NCI-H82 treated with DMSO at 0.1 percent for 48 hours (cell line): ENCODE measurements around the gene ANP32E.

Experiments
- DNase-seq: peaks from one replicate; lab custom pipeline; 2025; ENCODE audit not compliant: unreplicated experiment; lab: John Stamatoyannopoulos, UW

Gene ANP32E

GRCh38 chr1:150171801-150172200 lies 64.1 kb downstream of the ANP32E start:
- no peak for DNase-seq

- DNase-seq = no peak
These were observed 66.8 kb downstream of the ANP32E start for GRCh38 chr1:150168960-150169601.
